Upper lobe of right lung (tissue), 1 donor: ENCODE data around the gene KCNQ1OT1. TPM values are rescaled to one million over a fixed set of nuclear protein-coding genes. Genes with fewer than 3 reads are reported as not detected.

Source experiments
- ATAC-seq: fragments of 200-7000 bp; cut with Tn5 transposase; one replicate; pipeline ENCODE4 v1.9.1; 2020; ENCODE audit warnings: mild to moderate bottlenecking, moderate library complexity
- DNase-seq: peaks from one replicate; pipeline ENCODE4 v3.0.0-alpha.2; 2020
- H3K27ac ChIP-seq: fragments of 200-600 bp; one replicate; pipeline ENCODE4 v1.8.0; 2022
- H3K27me3 ChIP-seq: fragments of 200-600 bp; one replicate; pipeline ENCODE4 v1.8.0; 2022; ENCODE audit warnings: mild to moderate bottlenecking
- H3K36me3 ChIP-seq: fragments of 200-600 bp; one replicate; pipeline ENCODE4 v1.8.0; 2022
- H3K4me1 ChIP-seq: fragments of 200-600 bp; one replicate; pipeline ENCODE4 v1.8.0; 2022
- H3K4me3 ChIP-seq: fragments of 200-600 bp; one replicate; pipeline ENCODE4 v1.8.0; 2022; ENCODE audit warnings: mild to moderate bottlenecking
- H3K9me3 ChIP-seq: fragments of 200-600 bp; one replicate; pipeline ENCODE4 v1.8.0; 2022
- CTCF ChIP-seq: fragments of 200-600 bp; IDR thresholded peaks from one replicate; pipeline ENCODE4 v1.8.0; 2022; ENCODE audit warnings: antibody characterized with exemption
- intact Hi-C: fragments of 100-400 bp; cut with DNase I; formaldehyde crosslinking; loops from one replicate; pipeline ENCODE4 v1.11.0; 2022
- total RNA-seq: library from RNA; stranded (reverse); fragmentation: NEBNext Ultra II Directional; extraction: Animal tissue kit (Norgen Biotek cat#: 25700); gene quantifications from one replicate; pipeline ENCODE4 v1.2.1, GENCODE V29; 2021
- donor health status: DM: no; HTN: yes; CAD: no; lungs with severe emphysema.

The KCNQ1OT1 gene
- total RNA-seq, 1 donor from 2014 or later, result 2.0 TPM

- intact Hi-C loops, result no loop called here
- H3K27me3 ChIP-seq, result no peaks in the 10 kb centered on the region
- ATAC-seq (no peak), DNase-seq (peak; percentile 27)
- H3K4me1 ChIP-seq, result peaks cover 13% of the 10 kb centered on the region
- H3K4me3 ChIP-seq, result no peak overlapping the region
- H3K27ac ChIP-seq, result no peak overlapping the region
- H3K9me3 ChIP-seq, result no peaks in the 10 kb centered on the region
- TF ChIP-seq CTCF, result no peak
- H3K36me3 ChIP-seq, result no peaks in the 10 kb centered on the region
Measured at GRCh38 chr11:2686360-2687222, 13.2 kb downstream of the KCNQ1OT1 start.

- no peak for ATAC-seq
- H3K4me1 ChIP-seq, result peaks cover 13% of the 10 kb centered on the region
- no peaks in the 10 kb centered on the region for H3K9me3 ChIP-seq
- peak; percentile 42 for DNase-seq
- no peak overlapping the region for H3K27ac ChIP-seq
- no peak overlapping the region for H3K4me3 ChIP-seq
- intact Hi-C loops, result no loop called here
- H3K27me3 ChIP-seq, result no peaks in the 10 kb centered on the region
- no peak for TF ChIP-seq CTCF
- no peaks in the 10 kb centered on the region for H3K36me3 ChIP-seq
Measured at GRCh38 chr11:2685566-2686359, 14.0 kb downstream of the KCNQ1OT1 start.

- Histone ChIP-seq H3K36me3 (no peaks in the 10 kb centered on the region), H3K27ac (no peak overlapping the region), H3K27me3 (no peaks in the 10 kb centered on the region), H3K4me1 (peaks cover 13% of the 10 kb centered on the region), H3K9me3 (no peaks in the 10 kb centered on the region), H3K4me3 (no peak overlapping the region)
- intact Hi-C loops, result no loop called here
- DNase-seq, result peak; percentile 22
- TF ChIP-seq CTCF, result no peak
- ATAC-seq, result no peak
Measured at GRCh38 chr11:2685051-2685450, 14.7 kb downstream of the KCNQ1OT1 start.

- H3K36me3 ChIP-seq, result no peaks in the 10 kb centered on the region
- H3K4me3 ChIP-seq, result no peak overlapping the region
- H3K4me1 ChIP-seq, result peaks cover 13% of the 10 kb centered on the region
- no peak overlapping the region for H3K27ac ChIP-seq
- DNase-seq, result peak; percentile 12
- intact Hi-C loops, result no loop called here
- no peaks in the 10 kb centered on the region for H3K27me3 ChIP-seq
- no peak for ATAC-seq
- H3K9me3 ChIP-seq, result no peaks in the 10 kb centered on the region
- TF ChIP-seq CTCF, result no peak
Measured at GRCh38 chr11:2684581-2684980, 15.2 kb downstream of the KCNQ1OT1 start.

- H3K4me3 ChIP-seq, result no peak overlapping the region
- H3K4me1 ChIP-seq, result peaks cover 13% of the 10 kb centered on the region
- TF ChIP-seq CTCF, result no peak
- ATAC-seq (no peak), DNase-seq (no peak)
- H3K27me3 ChIP-seq, result no peaks in the 10 kb centered on the region
- no peaks in the 10 kb centered on the region for H3K9me3 ChIP-seq
- H3K36me3 ChIP-seq, result no peaks in the 10 kb centered on the region
- intact Hi-C loops, result no loop called here
- no peak overlapping the region for H3K27ac ChIP-seq
Measured at GRCh38 chr11:2683806-2684205, 16.0 kb downstream of the KCNQ1OT1 start.
